SK-N-MC (cell line): ENCODE data around the gene SH2D3C.
"Not testable (repeated sequence)": the region's sequence is repeated elsewhere in the genome, so short reads cannot be mapped to it uniquely, and the experiment has no call there.

Experiments used
- DNase-seq: peaks from one replicate; pipeline ENCODE4 v3.0.0-alpha.2; 2011; ENCODE audit warnings: low read depth, low spot score
- H3K27ac ChIP-seq: fragments of 200-600 bp; sonication (generic); 2 replicates; pipeline ENCODE4 v1.5.1; 2016; ENCODE audit warnings: mixed run types
- H3K36me3 ChIP-seq: fragments of 200-600 bp; sonication (generic); 2 replicates; pipeline ENCODE4 v1.6.1; 2017; ENCODE audit warnings: antibody characterized with exemption, low read length, mixed read lengths; ENCODE audit not compliant: insufficient read depth
- H3K4me3 ChIP-seq: fragments of 200-600 bp; sonication (generic); 2 replicates; pipeline ENCODE4 v1.5.1; 2016
- H3K9ac ChIP-seq: fragments of 200-600 bp; sonication (generic); 2 replicates; pipeline ENCODE4 v1.8.0; 2017; ENCODE audit warnings: mixed run types, mixed read lengths; ENCODE audit not compliant: insufficient read length
- H3K9me3 ChIP-seq: fragments of 200-600 bp; sonication (generic); 2 replicates; pipeline ENCODE4 v1.6.1; 2017; ENCODE audit warnings: low read depth, mild to moderate bottlenecking, antibody characterized with exemption, low read length, moderate library complexity, mixed read lengths
- EZH2 ChIP-seq: fragments of 200-600 bp; sonication (generic); IDR thresholded peaks from one replicate; pipeline ENCODE4 v1.6.1; 2017; ENCODE audit warnings: antibody characterized with exemption
- FOXP2 ChIP-seq: optimal IDR thresholded peaks from 2 replicates; pipeline ENCODE3; 2011; ENCODE audit warnings: mild to moderate bottlenecking, moderate library complexity; ENCODE audit not compliant: insufficient read depth; ENCODE audit errors: extremely low read length, control extremely low read depth
- POLR2AphosphoS5 ChIP-seq: IDR thresholded peaks from 2 replicates; pipeline ENCODE4 v1.6.1; 2012; ENCODE audit warnings: mild to moderate bottlenecking, low read depth, low read length, borderline replicate concordance

The SH2D3C gene

DNA sequence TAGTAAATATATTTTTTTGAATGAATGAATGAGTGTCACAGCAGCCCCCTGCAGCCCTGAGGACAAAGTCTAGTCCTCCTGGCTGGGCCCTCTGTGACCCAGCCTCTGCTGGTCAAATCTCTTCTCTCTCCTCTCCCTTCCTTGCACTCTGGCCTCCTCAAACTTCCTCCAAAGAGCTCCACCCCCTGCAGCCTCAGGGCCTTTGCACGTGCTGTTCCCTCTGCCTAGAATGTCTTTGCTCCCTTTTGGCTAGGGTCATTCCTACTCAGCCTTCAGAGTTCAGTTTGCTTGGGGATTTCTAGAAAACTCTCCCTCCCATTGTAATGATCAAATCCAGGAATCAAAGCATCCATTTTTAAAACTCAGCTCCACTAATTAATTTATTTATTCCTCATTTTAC lies 13.0 kb downstream of the SH2D3C start:
- Histone ChIP-seq H3K9ac (no peak overlapping the region), H3K36me3 (no peaks in the 10 kb centered on the region), H3K9me3 (no peaks in the 10 kb centered on the region), H3K27ac (no peak overlapping the region), H3K4me3 (no peak overlapping the region)
- no peak for DNase-seq
- TF ChIP-seq FOXP2: no peak
- TF ChIP-seq POLR2AphosphoS5: no peak
- no peak for TF ChIP-seq EZH2

DNA sequence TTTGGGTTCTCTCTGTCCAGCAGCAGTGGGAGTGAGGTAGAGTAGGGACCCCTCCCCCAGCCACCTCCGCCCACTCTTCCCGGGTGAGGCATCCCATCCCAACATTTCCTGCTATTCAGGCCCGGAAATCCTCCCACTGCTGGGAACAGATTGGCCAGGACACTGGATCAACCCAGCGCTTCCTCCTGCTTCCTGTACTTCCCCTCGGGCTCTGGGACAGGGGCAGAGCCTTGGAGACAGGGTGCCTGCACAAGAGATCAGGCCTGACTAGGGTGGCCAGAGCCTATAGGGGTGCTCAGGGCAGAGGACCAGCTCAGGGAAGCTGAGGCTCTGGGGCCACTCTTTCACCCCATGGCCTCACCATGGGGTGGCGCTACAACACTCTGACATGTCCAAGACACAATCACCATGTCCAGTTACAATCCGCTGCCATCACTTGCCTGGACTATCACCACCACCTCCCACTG lies 14.5 kb downstream of the SH2D3C start:
- H3K27ac ChIP-seq: no peak overlapping the region
- no peaks in the 10 kb centered on the region for H3K9me3 ChIP-seq
- no peaks in the 10 kb centered on the region for H3K36me3 ChIP-seq
- H3K9ac ChIP-seq: no peak overlapping the region
- no peak overlapping the region for H3K4me3 ChIP-seq
- TF ChIP-seq POLR2AphosphoS5: no peak
- TF ChIP-seq EZH2: no peak
- no peak for TF ChIP-seq FOXP2
- DNase-seq: no peak

DNA sequence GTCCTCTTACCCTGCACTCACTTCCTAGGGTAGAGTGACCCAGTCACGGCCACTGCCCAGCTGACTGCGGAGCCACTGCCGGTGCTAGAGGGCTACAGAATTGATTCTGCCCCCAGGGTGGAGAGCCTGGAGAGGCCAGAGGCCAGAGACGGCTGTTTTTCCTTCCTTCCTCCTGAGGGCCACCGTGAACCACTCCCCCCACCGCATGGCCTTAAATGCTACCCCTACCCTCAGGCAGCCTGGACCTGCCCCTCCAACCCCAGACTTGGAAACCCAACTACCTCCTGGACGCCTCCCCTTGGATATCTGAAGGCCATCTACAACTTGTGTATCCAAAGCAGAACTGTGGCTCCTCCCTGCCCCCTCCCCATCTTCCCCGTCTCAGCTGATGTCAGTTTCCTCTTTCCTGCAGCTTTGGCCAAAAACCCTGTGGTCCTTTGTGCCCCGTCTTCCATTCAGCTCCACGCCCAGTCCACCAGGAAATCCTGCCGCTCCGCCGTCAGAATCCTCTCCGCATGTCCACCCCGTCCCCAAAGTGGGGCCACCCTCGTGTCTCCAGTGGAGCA lies 16.3 kb downstream of the SH2D3C start:
- H3K36me3 ChIP-seq: no peaks in the 10 kb centered on the region
- H3K9me3 ChIP-seq: no peaks in the 10 kb centered on the region
- no peak for DNase-seq

DNA sequence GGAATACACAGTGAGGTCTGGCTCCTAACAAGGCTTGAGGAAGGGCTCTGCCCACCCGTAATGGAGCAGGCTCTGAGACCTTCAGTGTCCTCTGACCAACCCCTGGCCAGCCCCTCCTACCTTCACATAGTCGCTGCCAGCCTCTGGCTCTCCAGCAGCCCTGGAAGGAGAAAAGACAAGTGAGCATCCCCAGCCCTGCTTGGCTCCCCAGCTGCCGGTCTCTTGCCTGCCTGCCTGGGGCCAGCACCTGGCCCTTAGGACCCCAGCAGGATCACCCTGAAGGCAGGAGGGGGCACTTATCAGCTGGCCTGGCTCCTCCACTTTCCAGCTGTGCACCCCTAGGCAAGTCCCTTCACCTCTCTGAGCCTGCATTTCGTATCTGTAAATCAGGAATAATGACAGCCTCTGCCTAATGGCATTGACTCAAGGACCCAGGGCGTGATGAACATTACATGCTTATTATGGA lies 16.9 kb downstream of the SH2D3C start:
- TF ChIP-seq POLR2AphosphoS5: no peak
- no peak for TF ChIP-seq EZH2
- no peak for TF ChIP-seq FOXP2
- Histone ChIP-seq H3K9ac (no peak overlapping the region), H3K4me3 (no peak overlapping the region), H3K9me3 (no peaks in the 10 kb centered on the region), H3K36me3 (no peaks in the 10 kb centered on the region), H3K27ac (no peak overlapping the region)
- no peak for DNase-seq

More for the DNA sequence above, 16.3 kb downstream of the SH2D3C start:
- Histone ChIP-seq H3K27ac (no peak overlapping the region), H3K4me3 (no peak overlapping the region), H3K9ac (no peak overlapping the region)
- TF ChIP-seq POLR2AphosphoS5: no peak
- no peak for TF ChIP-seq EZH2
- no peak for TF ChIP-seq FOXP2

DNA sequence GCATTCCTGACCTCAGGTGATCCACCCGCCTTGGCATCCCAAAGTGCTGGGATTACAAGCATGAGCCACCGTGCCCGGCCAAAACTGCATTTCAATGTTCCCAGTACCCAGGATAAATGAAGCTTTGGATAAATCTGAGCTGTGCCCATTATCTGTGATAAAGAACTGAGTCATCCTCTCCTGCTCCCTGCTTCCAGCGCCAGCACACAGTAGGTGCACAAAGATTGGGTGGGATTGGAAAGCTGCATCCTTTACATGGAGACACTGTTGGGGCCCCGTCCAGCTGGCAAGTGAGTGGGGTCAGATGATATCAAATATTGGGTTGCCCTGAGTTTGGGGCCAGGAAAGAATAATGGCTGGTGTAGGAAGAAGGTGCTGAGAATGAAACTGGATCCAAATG lies 17.4 kb downstream of the SH2D3C start:
- DNase-seq: no peak
- no peak overlapping the region for H3K4me3 ChIP-seq
- no peaks in the 10 kb centered on the region for H3K9me3 ChIP-seq
- no peaks in the 10 kb centered on the region for H3K36me3 ChIP-seq
- no peak for TF ChIP-seq EZH2
- no peak for TF ChIP-seq FOXP2
- TF ChIP-seq POLR2AphosphoS5: no peak
- no peak overlapping the region for H3K27ac ChIP-seq
- H3K9ac ChIP-seq: no peak overlapping the region

DNA sequence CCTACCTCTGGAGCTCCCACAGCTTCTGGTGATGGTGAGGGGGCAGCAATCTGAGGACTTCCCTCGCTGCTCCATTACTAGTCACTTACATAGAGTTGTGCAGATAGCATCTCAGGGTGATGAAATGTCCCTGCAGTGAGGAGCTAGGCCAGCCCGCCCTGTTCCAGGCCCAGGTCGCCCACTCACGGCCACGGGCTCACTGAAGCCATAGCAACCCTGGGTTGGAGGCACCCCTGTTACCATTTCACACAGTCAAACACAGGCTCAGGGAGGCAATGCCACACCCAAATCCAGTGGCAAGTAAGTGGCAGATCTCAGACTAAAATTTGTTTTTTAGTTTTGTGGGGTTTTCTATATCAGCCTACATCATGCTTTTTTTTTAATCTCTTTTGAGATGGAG lies 19.6 kb downstream of the SH2D3C start:
- TF ChIP-seq EZH2 (no peak), FOXP2 (no peak), POLR2AphosphoS5 (no peak)
- no peak for DNase-seq
- H3K9me3 ChIP-seq: no peaks in the 10 kb centered on the region

DNA sequence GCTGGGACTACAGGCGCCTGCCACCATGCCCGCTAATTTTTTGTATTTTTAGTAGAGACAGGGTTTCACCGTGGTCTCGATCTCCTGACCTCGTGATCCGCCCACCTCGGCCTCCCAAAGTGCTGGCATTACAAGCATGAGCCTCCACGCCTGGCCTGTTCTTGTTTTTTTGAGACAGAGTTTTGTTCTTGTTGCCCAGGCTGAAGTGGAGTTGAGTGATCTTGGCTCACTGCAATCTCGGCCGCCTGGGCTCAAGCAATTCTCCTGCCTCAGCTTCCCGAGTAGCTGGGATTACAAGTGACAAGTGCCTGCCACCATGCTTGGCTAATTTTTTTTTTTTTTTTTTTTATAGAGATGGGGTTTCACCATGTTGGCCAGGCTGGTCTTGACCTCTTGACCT lies 21.7 kb downstream of the SH2D3C start:
- not testable (repeated sequence) for H3K27ac ChIP-seq, H3K9ac ChIP-seq, H3K4me3 ChIP-seq, H3K9me3 ChIP-seq, H3K36me3 ChIP-seq, DNase-seq

More for the DNA sequence above, 19.6 kb downstream of the SH2D3C start:
- H3K27ac ChIP-seq: no peak overlapping the region
- H3K36me3 ChIP-seq: no peaks in the 10 kb centered on the region
- H3K4me3 ChIP-seq: no peak overlapping the region
- H3K9ac ChIP-seq: no peak overlapping the region

DNA sequence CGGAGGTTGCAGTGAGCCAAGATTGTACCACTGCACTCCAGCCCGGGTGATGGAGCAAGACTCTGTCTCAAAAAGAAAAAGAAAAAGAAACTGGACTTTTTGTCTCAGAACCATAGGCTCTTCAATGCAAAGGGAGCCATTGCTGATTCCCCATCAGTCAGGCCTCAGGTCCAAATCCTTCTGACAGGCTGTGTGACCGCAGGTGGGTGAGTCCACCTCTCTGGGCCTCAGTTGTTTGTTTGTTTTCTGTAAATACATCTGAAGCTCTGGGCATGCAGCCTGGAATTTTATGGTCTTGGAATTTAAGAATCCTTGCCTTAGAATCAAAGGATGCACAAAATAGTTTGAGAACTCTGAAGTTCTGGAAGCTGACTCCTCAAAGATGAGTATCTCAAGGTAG lies 22.2 kb downstream of the SH2D3C start:
- H3K9me3 ChIP-seq: no peaks in the 10 kb centered on the region
- H3K4me3 ChIP-seq: no peak overlapping the region
- no peak overlapping the region for H3K9ac ChIP-seq
- DNase-seq: no peak
- H3K27ac ChIP-seq: no peak overlapping the region
- no peaks in the 10 kb centered on the region for H3K36me3 ChIP-seq
- TF ChIP-seq POLR2AphosphoS5 (no peak), FOXP2 (no peak), EZH2 (no peak)

DNA sequence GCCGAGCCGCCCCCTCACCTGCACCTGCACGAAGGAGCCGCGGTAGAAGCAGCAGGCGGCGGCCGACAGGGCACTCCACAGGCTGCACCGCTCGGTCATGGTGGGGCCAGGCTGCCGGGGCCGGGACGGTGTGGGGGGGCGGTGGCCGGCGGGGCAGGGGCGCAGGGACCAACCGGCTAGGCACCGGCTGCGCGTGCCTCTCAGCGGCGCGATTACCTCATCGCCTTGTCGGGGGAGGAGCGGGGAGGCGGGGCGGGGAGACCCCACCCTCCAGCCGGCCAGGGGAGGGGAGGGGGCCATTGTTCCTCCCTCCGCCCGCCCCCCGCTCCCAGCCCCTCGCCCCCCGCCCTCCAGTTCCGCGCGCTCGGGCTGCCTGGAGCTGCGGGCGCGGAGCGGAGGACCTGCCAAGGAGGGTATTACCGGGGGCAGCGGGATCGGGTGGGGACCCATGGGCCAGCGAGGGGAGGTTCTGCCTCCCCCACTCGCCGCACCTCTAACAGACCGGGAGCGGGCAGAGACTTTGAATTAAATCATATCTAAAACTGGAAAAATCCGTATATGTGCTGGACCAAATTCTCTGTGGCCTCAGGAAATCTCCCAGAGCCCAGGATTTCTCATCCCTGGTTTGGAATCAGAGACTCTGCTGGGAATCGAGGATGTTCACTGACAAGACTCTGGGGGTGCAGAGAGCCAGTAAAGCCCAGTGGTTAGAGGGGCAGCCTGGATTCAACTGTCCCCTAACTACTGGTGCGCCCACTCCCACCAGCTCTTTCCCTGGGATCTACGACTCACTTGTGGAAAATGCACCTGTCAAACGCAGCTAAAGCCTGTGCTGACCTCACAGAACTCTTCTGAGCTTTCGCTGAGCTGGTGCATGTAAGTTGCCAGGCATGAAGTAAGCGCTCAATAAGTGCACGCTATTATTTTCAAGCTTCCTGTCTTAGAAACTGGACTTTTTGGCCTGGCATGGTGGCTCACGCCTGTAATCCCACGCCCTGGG lies 23.1 kb downstream of the SH2D3C start:
- no peak overlapping the region for H3K27ac ChIP-seq
- no peak overlapping the region for H3K9ac ChIP-seq
- no peaks in the 10 kb centered on the region for H3K9me3 ChIP-seq
- DNase-seq: no peak
- peak overlapping the region; percentile 42; the same call in 1 of the 2 replicates for H3K4me3 ChIP-seq
- H3K36me3 ChIP-seq: no peaks in the 10 kb centered on the region
- TF ChIP-seq FOXP2 (no peak), EZH2 (no peak), POLR2AphosphoS5 (no peak)
